Psoas muscle (tissue), 8 donors: ENCODE results near the gene TTLL9. TPM values are rescaled to one million over a fixed set of nuclear protein-coding genes. Genes with fewer than 3 reads are reported as not detected.

ENCODE experiments used
- ATAC-seq, 4 donors: fragments of 200-7000 bp; cut with Tn5 transposase; one replicate each; pipeline ENCODE4 v1.9.1; 2020; ENCODE audit warnings: moderate library complexity in 3 of 4, mild to moderate bottlenecking in 2 of 4
- DNase-seq, 2 donors: peaks; one replicate each; pipeline ENCODE4 v3.0.0-alpha.2; 2020
- H3K27ac ChIP-seq: fragments of 200-600 bp; one replicate; pipeline ENCODE4 v1.8.0; 2022
- H3K27me3 ChIP-seq, 3 donors: fragments of 200-600 bp in 1 of 3; one replicate each; pipeline versions ENCODE4 v1.6.1 to v1.8.0; 2013 to 2022; ENCODE audit warnings: low read length in 2 of 3, mild to moderate bottlenecking in 2 of 3, moderate library complexity in 1 of 3; ENCODE audit not compliant: insufficient read depth in 3 of 3
- H3K36me3 ChIP-seq, 2 donors: fragments of 200-600 bp in 1 of 2; one replicate each; pipeline versions ENCODE4 v1.6.1 to v1.8.0; 2013 to 2022; ENCODE audit warnings: low read depth in 1 of 2, mild to moderate bottlenecking in 1 of 2, moderate library complexity in 1 of 2; ENCODE audit not compliant: insufficient read depth in 1 of 2
- H3K4me1 ChIP-seq: fragments of 200-600 bp; one replicate; pipeline ENCODE4 v1.8.0; 2022
- H3K4me3 ChIP-seq: fragments of 200-600 bp; one replicate; pipeline ENCODE4 v1.8.0; 2022; ENCODE audit warnings: mild to moderate bottlenecking
- H3K9me3 ChIP-seq: fragments of 200-600 bp; one replicate; pipeline ENCODE4 v1.8.0; 2022
- WGBS, 3 donors: extraction: QIAGEN DNeasy Blood & Tissue Kit; methylation state at CpG; one replicate each; pipeline versions ENCODE4 v1.1.6 to v1.1.7; 2013; 5-methylcytosine and 5-hydroxymethylcytosine counted together
- intact Hi-C, 2 donors: fragments of 100-400 bp; cut with DNase I; formaldehyde crosslinking; loops; one replicate each; pipeline versions ENCODE4 v1.11.0 to v1.14.2; 2022
- polyA plus RNA-seq, 3 donors: library from polyadenylated mRNA; stranded (reverse); fragments of 200-250 nt; gene quantifications; one replicate each; pipeline ENCODE4 v1.2.3, GENCODE V29; 2013
- total RNA-seq, 4 donors: library from RNA; stranded (reverse); fragmentation: NEBNext Ultra II Directional in 2 of 4; extraction: Animal tissue kit (Norgen Biotek cat#: 25700) in 2 of 4; gene quantifications; one replicate each; pipeline versions ENCODE4 v1.2.1 to v1.2.4, GENCODE V29; 2021 to 2023
- TF ChIP-seq, protein P1 (sequence below): fragments of 200-600 bp; IDR thresholded peaks from one replicate; pipeline ENCODE4 v1.8.0; 2022; ENCODE audit warnings: antibody characterized with exemption
- donor health status: healthy with polysubstance abuse.
- donor health status: DM: no; HTN: no; CAD: no; lungs with moderate emphysema.
- donor health status: Bipolar disorder and iron deficiency.
- donor health status: healthy.
- donor health status: DM: yes; HTN: yes; CAD: no.
- donor health status: DM: no; HTN: no; CAD: no.
- donor health status: DM: no; HTN: no; CAD: no.
- donor health status: DM: yes; HTN: yes; CAD: no.

Gene TTLL9
- total and polyA plus RNA-seq, 7 donors: 0.01 TPM; not detected in 6

DNA sequence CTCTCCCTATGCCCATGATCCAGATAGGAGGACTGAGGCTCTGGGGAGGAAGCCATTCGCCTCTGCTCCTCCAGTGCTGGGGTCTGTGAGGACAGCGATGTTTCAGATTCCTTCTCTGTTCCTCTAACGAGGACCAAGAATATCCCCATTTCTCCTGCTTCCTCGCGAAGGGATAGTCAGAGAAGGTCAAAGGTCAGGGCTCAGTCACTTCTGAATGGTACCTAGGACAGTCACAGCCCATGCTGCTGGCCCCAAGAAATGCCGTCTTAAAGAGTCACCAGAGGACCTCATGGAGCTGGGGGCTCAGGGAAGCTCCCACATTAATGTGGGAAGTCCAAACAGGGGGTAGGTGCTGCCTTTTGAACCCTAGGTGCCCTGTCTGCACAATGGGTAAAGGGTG is 27.1 kb upstream of the TTLL9 start:
- Histone ChIP-seq H3K9me3 (no peaks in the 10 kb centered on the region), H3K4me3 (peak overlapping the region; percentile 53), H3K4me1 (no peaks in the 10 kb centered on the region), H3K36me3 (no peaks in the 10 kb centered on the region), H3K27ac (peak overlapping the region; percentile 55), H3K27me3 (no peaks in the 10 kb centered on the region)
- no peak for DNase-seq
- TF ChIP-seq, protein P1, sequence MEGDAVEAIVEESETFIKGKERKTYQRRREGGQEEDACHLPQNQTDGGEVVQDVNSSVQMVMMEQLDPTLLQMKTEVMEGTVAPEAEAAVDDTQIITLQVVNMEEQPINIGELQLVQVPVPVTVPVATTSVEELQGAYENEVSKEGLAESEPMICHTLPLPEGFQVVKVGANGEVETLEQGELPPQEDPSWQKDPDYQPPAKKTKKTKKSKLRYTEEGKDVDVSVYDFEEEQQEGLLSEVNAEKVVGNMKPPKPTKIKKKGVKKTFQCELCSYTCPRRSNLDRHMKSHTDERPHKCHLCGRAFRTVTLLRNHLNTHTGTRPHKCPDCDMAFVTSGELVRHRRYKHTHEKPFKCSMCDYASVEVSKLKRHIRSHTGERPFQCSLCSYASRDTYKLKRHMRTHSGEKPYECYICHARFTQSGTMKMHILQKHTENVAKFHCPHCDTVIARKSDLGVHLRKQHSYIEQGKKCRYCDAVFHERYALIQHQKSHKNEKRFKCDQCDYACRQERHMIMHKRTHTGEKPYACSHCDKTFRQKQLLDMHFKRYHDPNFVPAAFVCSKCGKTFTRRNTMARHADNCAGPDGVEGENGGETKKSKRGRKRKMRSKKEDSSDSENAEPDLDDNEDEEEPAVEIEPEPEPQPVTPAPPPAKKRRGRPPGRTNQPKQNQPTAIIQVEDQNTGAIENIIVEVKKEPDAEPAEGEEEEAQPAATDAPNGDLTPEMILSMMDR: no peak
- 62 to 80% (median 76%) methylated on average over 6 of the region's 6 CpGs for WGBS, 3 donors
- intact Hi-C loops: no loop called here
- no peak for ATAC-seq

DNA sequence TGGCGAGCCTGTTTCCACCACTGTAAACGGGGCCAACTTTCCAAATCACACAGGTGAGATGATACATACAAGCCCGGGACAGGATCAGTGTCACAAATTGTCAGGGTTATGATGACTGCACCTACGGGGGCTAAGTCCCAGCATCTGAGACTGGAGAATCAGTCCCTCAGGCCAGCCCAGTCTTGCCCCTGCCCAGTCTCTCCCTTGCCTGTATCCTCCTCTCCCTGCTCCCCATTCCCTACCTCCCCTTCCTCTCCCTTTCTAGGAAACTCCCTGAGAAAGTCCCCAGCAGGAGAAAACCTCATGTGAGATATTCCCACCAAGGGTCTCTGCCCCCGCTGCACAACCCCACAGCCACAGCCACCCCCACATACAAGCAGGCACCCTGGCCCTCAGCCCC is 26.6 kb upstream of the TTLL9 start:
- Histone ChIP-seq H3K27ac (peak overlapping the region; percentile 55), H3K4me1 (no peaks in the 10 kb centered on the region), H3K27me3 (peaks cover 0 to 1% (median 0%) of the 10 kb centered on the region in 3 donors), H3K9me3 (no peaks in the 10 kb centered on the region), H3K4me3 (peak overlapping the region; percentile 53), H3K36me3 (no peaks in the 10 kb centered on the region)
- no peak for ATAC-seq
- WGBS, 3 donors: 78 to 84% (median 84%) methylated on average over 5 of the region's 5 CpGs
- no peak for DNase-seq
- TF ChIP-seq, protein P1: no peak
- intact Hi-C loops: no loop called here

DNA sequence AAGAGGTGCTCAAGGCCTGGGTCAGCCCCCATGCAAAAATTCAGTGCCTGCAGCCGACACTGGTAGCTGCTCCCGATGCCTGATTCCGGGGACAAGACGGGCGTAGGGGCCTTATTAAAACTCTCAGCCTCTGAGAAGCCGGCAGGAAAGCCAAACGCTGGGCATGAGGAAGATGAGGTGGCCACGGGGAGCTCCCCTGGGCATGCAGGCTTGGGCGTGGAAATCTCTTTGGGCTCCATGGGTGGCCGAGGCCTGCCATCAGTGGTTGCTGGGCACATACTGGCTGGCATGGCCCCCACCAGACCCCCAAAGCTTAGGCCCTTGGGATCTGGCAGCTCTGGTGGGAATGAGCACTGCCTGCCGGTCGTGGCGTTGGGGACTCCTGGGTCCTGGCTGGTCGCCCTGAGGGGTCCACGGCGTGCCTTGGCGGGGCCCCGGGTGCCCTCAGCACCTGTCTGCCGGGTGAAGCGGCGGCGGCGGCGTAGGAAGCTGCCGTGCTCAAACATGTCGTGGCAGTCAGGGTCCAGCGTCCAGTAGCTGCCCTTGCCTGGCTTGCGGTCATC is 25.6 kb upstream of the TTLL9 start:
- TF ChIP-seq, protein P1: no peak
- WGBS, 3 donors: 64 to 78% (median 73%) methylated on average over 28 of the region's 28 CpGs
- Histone ChIP-seq H3K9me3 (no peaks in the 10 kb centered on the region), H3K27me3 (peaks cover 0 to 11% (median 0%) of the 10 kb centered on the region in 3 donors), H3K4me1 (no peaks in the 10 kb centered on the region), H3K27ac (peak overlapping the region; percentile 36), H3K36me3 (no peaks in the 10 kb centered on the region), H3K4me3 (peak overlapping the region; percentile 53)
- intact Hi-C loops: no loop called here
- ATAC-seq: no peak
- DNase-seq: no peak

DNA sequence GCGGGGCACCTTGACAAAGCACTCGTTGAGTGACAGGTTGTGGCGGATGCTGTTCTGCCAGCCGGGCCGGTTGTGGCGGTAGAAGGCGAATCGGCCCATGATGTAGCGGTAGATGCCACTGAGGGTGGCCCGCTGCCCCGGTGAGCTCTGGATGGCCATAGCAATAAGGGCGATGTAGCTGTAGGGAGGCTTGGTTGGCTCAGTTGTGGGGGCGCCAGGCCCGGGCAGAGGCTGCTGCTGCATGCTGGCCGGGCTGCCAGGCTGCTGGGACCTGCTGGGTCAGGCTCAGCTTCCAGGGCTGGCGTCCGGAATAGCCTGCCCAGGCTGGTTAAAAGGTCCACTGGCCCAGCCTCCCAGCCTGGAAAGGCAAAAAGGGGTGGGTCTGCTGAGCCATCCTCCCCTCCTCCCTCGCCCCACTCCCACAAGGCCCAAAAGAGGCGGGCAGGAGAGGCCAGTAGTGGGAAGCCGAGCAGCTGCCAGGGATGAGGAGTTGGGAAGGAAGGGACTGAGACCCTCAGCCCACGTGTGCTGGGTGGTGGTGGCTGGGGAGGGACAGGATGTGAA is 25.1 kb upstream of the TTLL9 start, which contains the start of gene FOXS1:
Gene FOXS1, minus strand, starts transcription at position 305 of the 564 bp plus-strand sequence. Its CDS starts 62 bp downstream, at position 243.
- TF ChIP-seq, protein P1: no peak
- ATAC-seq: peak in 3 of 4 donors; percentile 9 to 32 (median 19)
- WGBS, 3 donors: 37 to 52% (median 44%) methylated on average over 21 of the region's 21 CpGs
- intact Hi-C loops: no loop called here
- peak in 1 of 2 donors; percentile 65 for DNase-seq
- Histone ChIP-seq H3K36me3 (no peaks in the 10 kb centered on the region), H3K9me3 (no peaks in the 10 kb centered on the region), H3K4me1 (no peaks in the 10 kb centered on the region), H3K4me3 (peak within 1 kb of the TSS; percentile 53), H3K27ac (peak within 1 kb of the TSS; percentile 36), H3K27me3 (peaks cover 0 to 16% (median 3%) of the 10 kb centered on the region in 3 donors)

DNA sequence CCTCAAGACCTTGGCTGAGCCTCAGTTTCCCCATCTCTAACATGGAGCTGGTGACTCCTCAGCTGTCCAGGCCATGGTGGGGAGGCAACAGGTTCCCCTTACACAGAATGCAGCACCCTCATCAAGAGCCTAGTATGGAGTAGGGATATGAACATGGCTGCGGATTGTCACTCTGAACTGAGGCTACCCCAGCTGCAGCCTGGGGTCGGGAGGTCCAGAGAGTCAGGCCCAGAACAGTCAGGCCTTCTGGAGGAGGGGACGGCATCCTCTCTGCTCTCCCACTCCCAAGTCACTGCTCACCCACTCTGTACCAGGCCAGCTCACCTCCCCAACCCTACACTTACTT is 23.7 kb upstream of the TTLL9 start:
- no peak for ATAC-seq
- Histone ChIP-seq H3K36me3 (no peaks in the 10 kb centered on the region), H3K27me3 (peaks cover 0 to 20% (median 5%) of the 10 kb centered on the region in 3 donors), H3K9me3 (no peaks in the 10 kb centered on the region), H3K4me3 (no peak overlapping the region), H3K4me1 (no peaks in the 10 kb centered on the region), H3K27ac (no peak overlapping the region)
- DNase-seq: no peak
- TF ChIP-seq, protein P1: peak; percentile 3
- 59 to 77% (median 74%) methylated on average over 3 of the region's 3 CpGs for WGBS, 3 donors
- intact Hi-C loops: no loop called here
